GM19025 (cell line): ENCODE data around the gene ERN1.

Experiments
- ATAC-seq: cut with Tn5 transposase; IDR thresholded peaks from one replicate; pipeline ENCODE4 v1.9.1; 2021; ENCODE audit warnings: mild to moderate bottlenecking, low read depth, moderate library complexity; ENCODE audit not compliant: unreplicated experiment

ERN1 gene

GRCh38 chr17:64158831-64159590 is 29.1 kb upstream of the ERN1 start:
- ATAC-seq = no peak

GRCh38 chr17:64158406-64158805 is 28.5 kb upstream of the ERN1 start:
- no peak for ATAC-seq

GRCh38 chr17:64157669-64158180 is 27.8 kb upstream of the ERN1 start:
- no peak for ATAC-seq

- ATAC-seq = no peak
Observed at GRCh38 chr17:64156670-64157069, 26.7 kb upstream of the ERN1 start.

- no peak for ATAC-seq
Observed at GRCh38 chr17:64155751-64156544, 26.0 kb upstream of the ERN1 start.

- ATAC-seq = no peak
Observed at GRCh38 chr17:64155129-64155528, 25.2 kb upstream of the ERN1 start.

GRCh38 chr17:64154717-64155116 is 24.8 kb upstream of the ERN1 start:
- ATAC-seq = no peak

GRCh38 chr17:64154313-64154695 is 24.4 kb upstream of the ERN1 start:
- no peak for ATAC-seq

- no peak for ATAC-seq
Observed at GRCh38 chr17:64153565-64154312, 23.8 kb upstream of the ERN1 start.

GRCh38 chr17:64152428-64153125 is 22.6 kb upstream of the ERN1 start:
- no peak for ATAC-seq

- no peak for ATAC-seq
Observed at GRCh38 chr17:64151016-64151368, 21.0 kb upstream of the ERN1 start.

GRCh38 chr17:64150237-64151015 is 20.5 kb upstream of the ERN1 start:
- no peak for ATAC-seq

- no peak for ATAC-seq
Observed at GRCh38 chr17:64149196-64149595, 19.3 kb upstream of the ERN1 start.

GRCh38 chr17:64148699-64149098 is 18.8 kb upstream of the ERN1 start:
- ATAC-seq = no peak

- no peak for ATAC-seq
Observed at GRCh38 chr17:64148017-64148631, 18.2 kb upstream of the ERN1 start.

- no peak for ATAC-seq
Observed at GRCh38 chr17:64147110-64148016, 17.4 kb upstream of the ERN1 start.

- ATAC-seq = no peak
Observed at GRCh38 chr17:64146418-64147109, 16.6 kb upstream of the ERN1 start.
